Measurements from ENCODE around the gene ACKR1.

Gene ACKR1

DNA sequence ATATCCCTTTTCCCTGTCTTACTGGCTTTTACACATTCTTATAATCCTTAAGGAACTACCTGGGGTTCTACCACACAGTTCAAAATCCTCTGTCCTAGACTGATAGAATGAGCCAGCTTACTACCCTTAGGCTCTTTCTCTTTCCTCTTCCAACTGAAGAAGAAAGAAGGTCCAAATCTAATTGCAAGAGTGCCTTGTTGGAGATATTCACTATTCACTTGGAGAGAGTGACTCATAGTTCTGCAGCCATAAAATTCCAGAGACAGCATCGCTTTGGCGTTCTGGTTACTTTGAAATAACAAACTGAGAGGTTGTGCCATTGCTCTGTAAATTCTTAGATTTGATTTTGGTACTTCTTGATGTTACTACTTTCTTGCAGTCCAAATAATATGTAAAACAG lies 29.1 kb upstream of the ACKR1 start:
- peaks cover 7% of the 10 kb centered on the region for H3K9me3 Mint-ChIP-seq
- peaks cover 11% of the 10 kb centered on the region for H3K4me1 Mint-ChIP-seq
- DNase-seq (ENCODE audit: low spot score in 2 of 2) (no peak), ATAC-seq (replicated peaks; ENCODE audit: extremely low read depth, poor library complexity, severe bottlenecking) (no peak)
- no peak overlapping the region for H3K27ac Mint-ChIP-seq (ENCODE audit: low read depth)
- H3K36me3 Mint-ChIP-seq (ENCODE audit: insufficient read depth) = peaks cover 2% of the 10 kb centered on the region
- no peak overlapping the region for H3K4me3 Mint-ChIP-seq
- peaks cover 86% of the 10 kb centered on the region for H3K27me3 Mint-ChIP-seq

DNA sequence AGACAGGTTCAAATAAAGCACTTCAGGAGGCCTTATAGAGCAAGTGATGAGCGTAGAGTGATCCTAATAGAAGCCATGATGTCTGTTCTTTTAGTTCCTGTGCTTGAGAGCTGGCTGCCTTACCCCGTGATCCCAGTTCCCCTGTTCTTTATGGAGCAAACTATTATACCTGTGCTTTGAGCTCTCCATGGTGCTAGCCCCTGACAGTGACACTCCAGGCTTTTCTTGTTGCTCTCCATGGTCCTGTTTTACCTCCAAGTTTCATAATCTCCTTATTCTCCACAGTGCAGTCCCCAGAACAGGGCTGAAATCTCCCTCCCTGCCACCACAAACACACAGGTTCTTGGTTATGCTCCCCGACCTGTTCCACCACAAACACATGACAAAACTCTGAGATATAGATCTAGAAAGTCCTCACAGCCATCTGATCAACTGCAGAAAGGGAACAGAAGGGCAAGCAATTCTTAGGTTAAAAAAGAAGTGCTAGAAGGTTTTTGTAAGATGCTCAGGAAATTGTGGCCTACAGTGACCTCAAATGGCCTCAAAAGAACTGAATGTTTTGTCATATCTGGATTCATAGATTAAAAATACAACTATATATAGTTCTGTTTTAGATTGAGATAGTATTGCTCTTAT lies 27.3 kb upstream of the ACKR1 start:
- Mint-ChIP-seq H3K27me3 (peaks cover 88% of the 10 kb centered on the region), H3K36me3 (ENCODE audit: insufficient read depth) (no peaks in the 10 kb centered on the region), H3K27ac (ENCODE audit: low read depth) (no peak overlapping the region), H3K4me3 (no peak overlapping the region), H3K9me3 (peaks cover 7% of the 10 kb centered on the region), H3K4me1 (no peaks in the 10 kb centered on the region)
- ATAC-seq (replicated peaks; ENCODE audit: extremely low read depth, poor library complexity, severe bottlenecking) (no peak), DNase-seq (ENCODE audit: low spot score in 2 of 2) (no peak)

DNA sequence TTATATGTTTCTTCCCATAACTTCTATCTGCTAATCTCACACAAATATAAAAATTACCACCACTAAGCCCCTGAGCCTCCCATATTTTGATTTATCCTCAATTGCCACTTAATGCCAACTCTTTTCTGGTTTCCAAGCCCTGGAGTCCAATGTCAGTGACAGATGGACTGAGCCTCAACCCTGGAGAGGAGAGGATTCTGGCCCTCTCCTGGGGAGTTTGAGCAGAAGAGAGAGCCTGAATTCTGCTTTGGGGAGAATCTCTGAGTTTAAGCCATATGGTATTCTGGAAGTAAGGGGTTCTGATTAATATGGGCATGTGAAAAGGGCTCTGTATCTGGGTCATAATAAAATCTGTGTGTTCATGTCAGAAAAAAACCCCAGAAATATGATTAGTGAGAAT lies 24.8 kb upstream of the ACKR1 start:
- H3K27me3 Mint-ChIP-seq = peaks cover 77% of the 10 kb centered on the region
- H3K27ac Mint-ChIP-seq (ENCODE audit: low read depth) = no peak overlapping the region
- no peaks in the 10 kb centered on the region for H3K36me3 Mint-ChIP-seq (ENCODE audit: insufficient read depth)
- H3K9me3 Mint-ChIP-seq = peaks cover 7% of the 10 kb centered on the region
- ATAC-seq (replicated peaks; ENCODE audit: extremely low read depth, poor library complexity, severe bottlenecking) = no peak
- H3K4me3 Mint-ChIP-seq = no peak overlapping the region
- H3K4me1 Mint-ChIP-seq = no peaks in the 10 kb centered on the region
- DNase-seq (ENCODE audit: low spot score in 2 of 2) = no peak

DNA sequence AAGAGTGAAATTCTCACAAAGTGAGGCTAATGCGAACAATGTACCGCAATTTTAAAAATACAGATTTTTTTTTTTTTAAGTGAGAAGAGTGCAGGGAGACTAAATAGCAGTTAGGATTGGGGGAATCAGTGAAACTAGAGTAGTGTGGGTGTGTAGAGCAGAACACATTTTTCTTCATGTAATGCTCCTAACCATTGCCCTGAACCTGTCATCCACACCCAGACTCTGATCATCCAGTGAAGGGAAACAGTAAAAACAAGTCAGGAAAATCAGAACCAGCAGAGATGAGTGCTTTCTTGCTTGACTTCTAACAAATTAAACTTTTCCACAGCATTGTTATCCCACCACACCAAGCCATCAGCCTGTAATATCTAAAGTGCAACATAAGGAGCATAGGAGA lies 24.2 kb upstream of the ACKR1 start:
- DNase-seq (ENCODE audit: low spot score in 2 of 2) (no peak), ATAC-seq (replicated peaks; ENCODE audit: extremely low read depth, poor library complexity, severe bottlenecking) (no peak)
- no peaks in the 10 kb centered on the region for H3K4me1 Mint-ChIP-seq
- H3K27ac Mint-ChIP-seq (ENCODE audit: low read depth) = no peak overlapping the region
- H3K4me3 Mint-ChIP-seq = no peak overlapping the region
- peaks cover 7% of the 10 kb centered on the region for H3K9me3 Mint-ChIP-seq
- no peaks in the 10 kb centered on the region for H3K36me3 Mint-ChIP-seq (ENCODE audit: insufficient read depth)
- peaks cover 73% of the 10 kb centered on the region for H3K27me3 Mint-ChIP-seq

DNA sequence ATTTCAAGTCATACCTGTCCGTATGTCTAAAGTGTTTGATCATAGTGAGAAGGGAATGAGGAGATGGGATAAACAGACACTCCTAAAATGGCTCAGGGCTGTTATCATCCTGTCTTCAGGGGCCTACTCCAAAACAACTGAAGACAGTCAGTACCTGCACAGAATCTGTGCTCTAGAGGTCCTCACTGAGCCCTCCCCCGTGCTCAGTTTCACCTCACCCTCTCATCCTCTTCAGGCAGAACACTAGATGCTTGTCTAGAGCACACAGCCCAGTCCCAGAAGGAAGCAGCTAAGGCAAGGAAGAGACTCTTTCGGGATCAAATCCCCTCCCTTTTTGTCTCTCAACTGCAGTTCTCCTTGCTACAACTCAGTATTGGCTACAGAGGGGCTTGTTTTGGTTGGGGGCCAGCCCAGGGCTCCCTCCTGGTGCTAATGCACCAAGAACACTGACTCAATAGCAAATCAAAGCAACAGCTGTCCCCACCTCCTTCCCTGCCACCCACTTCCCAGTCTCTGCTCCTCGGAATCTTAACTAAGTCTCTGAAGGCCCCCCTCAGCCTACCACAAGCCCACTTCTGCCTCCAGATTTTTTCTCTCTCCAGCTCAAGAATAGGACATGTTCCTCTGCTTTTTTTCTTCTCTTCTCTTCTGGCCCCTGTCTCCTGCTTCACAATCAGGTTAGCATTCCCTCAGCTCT lies 23.2 kb upstream of the ACKR1 start:
- no peaks in the 10 kb centered on the region for H3K4me1 Mint-ChIP-seq
- H3K9me3 Mint-ChIP-seq = peaks cover 7% of the 10 kb centered on the region
- ATAC-seq (replicated peaks; ENCODE audit: extremely low read depth, poor library complexity, severe bottlenecking) (no peak), DNase-seq (ENCODE audit: low spot score in 2 of 2) (no peak)
- no peak overlapping the region for H3K4me3 Mint-ChIP-seq
- no peak overlapping the region for H3K27ac Mint-ChIP-seq (ENCODE audit: low read depth)
- H3K27me3 Mint-ChIP-seq = peaks cover 82% of the 10 kb centered on the region
- no peaks in the 10 kb centered on the region for H3K36me3 Mint-ChIP-seq (ENCODE audit: insufficient read depth)

DNA sequence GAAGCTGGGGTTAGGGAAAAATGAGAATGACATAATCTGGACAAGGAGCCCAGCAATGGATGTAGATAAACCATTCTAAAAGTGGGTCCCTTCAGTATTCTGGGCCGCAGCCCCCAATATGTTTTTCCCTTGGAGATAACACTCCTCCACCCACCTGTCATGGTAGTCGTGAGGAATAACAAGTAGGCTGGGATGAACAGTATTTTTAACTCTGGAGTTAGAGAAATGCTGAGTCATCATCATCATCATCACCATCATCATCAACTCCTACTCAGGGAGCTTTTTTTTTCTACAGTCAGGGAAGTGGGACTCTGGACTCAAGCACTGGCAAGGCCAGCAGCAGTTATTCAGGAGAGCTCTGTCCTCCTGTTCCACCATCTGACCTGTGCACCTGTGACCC lies 20.5 kb upstream of the ACKR1 start:
- Mint-ChIP-seq H3K36me3 (ENCODE audit: insufficient read depth) (no peaks in the 10 kb centered on the region), H3K27ac (ENCODE audit: low read depth) (no peak overlapping the region), H3K9me3 (no peaks in the 10 kb centered on the region), H3K27me3 (peaks cover 85% of the 10 kb centered on the region), H3K4me1 (peaks cover 11% of the 10 kb centered on the region), H3K4me3 (no peak overlapping the region)
- DNase-seq (ENCODE audit: low spot score in 2 of 2) (no peak), ATAC-seq (replicated peaks; ENCODE audit: extremely low read depth, poor library complexity, severe bottlenecking) (no peak)

DNA sequence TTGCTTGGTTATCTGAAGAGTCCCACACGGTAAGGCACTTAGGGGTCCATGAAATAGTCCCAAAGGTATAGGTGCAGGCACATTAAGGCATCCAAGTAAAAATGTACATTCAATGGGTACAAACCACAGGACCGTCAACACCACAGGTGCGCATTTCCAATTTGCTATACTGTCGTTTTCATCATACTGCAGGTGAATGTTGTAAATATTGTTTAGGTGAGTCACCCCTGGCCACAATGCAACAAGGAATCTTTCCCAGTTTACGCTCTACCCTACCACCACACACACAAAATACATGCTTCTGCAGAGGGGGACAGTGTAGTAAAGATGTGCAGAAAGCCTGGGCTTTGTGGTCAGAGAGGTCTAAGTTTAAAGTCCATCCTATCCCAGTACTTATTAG lies 19.6 kb upstream of the ACKR1 start:
- DNase-seq (ENCODE audit: low spot score in 2 of 2) = no peak
- ATAC-seq (replicated peaks; ENCODE audit: extremely low read depth, poor library complexity, severe bottlenecking) = no peak

DNA sequence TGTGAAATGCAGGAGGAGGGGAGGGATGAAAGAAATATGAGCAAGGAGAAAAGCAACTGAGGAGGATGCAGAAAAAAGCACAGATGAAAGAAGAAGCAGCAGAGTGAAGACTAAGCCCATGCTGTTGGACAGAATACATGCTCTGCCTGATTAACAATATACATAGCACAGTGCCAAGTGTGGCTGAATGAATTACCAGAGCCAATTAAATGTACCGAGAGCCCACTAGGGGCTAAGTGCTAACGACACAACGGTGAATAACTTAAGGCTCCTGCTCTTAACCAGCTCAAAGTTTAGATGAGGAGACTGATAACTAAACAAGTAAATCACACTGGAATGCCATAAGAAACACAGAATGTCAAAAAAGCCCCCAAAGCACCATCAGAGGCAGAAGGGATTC lies 17.6 kb upstream of the ACKR1 start:
- no peaks in the 10 kb centered on the region for H3K36me3 Mint-ChIP-seq (ENCODE audit: insufficient read depth)
- DNase-seq (ENCODE audit: low spot score in 2 of 2) (no peak), ATAC-seq (replicated peaks; ENCODE audit: extremely low read depth, poor library complexity, severe bottlenecking) (no peak)
- peaks cover 78% of the 10 kb centered on the region for H3K27me3 Mint-ChIP-seq
- no peaks in the 10 kb centered on the region for H3K9me3 Mint-ChIP-seq
- H3K27ac Mint-ChIP-seq (ENCODE audit: low read depth) = no peak overlapping the region
- peaks cover 11% of the 10 kb centered on the region for H3K4me1 Mint-ChIP-seq
- no peak overlapping the region for H3K4me3 Mint-ChIP-seq

More for the DNA sequence above, 19.6 kb upstream of the ACKR1 start:
- H3K36me3 Mint-ChIP-seq (ENCODE audit: insufficient read depth) = no peaks in the 10 kb centered on the region
- peaks cover 11% of the 10 kb centered on the region for H3K4me1 Mint-ChIP-seq
- no peaks in the 10 kb centered on the region for H3K9me3 Mint-ChIP-seq
- no peak overlapping the region for H3K4me3 Mint-ChIP-seq
- peaks cover 85% of the 10 kb centered on the region for H3K27me3 Mint-ChIP-seq
- no peak overlapping the region for H3K27ac Mint-ChIP-seq (ENCODE audit: low read depth)

DNA sequence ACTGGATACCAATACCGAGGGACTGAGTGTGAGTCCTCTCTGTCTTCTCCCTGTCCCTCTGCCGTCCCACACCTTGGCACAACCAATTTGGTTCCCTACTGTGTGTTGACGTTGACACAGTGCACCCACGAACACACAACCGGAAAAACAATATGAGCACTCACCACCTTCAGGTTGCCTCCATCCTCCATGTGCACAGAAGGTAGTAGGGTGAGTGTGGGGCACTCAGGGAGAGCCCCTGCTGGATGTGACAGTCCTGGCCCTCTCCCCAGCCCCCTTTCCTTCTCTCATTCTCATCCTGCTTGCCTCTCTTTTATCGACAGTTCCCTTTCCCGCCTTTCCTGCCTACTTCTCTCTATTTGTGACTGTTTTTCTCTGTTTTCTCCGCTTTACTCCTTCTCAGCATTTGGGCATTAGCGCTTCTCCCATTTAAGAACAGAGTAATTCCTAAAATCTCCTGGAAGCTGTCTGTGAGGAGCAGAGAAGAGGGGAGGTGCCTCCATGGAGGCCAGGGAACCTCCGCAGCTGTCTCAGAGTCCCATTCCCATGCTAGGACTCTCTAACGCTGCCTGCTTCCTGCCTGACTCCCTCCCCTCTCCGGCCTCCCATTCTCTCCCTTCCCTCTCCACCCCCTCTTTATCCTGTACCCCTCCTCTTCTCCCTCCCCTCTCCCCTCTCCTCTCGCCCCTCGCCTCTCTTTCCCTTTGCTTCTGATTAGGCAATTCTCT lies 16.9 kb upstream of the ACKR1 start:
- no peak for DNase-seq (ENCODE audit: low spot score in 2 of 2)
- Mint-ChIP-seq H3K27me3 (peaks cover 78% of the 10 kb centered on the region), H3K27ac (ENCODE audit: low read depth) (no peak overlapping the region), H3K4me3 (no peak overlapping the region), H3K9me3 (no peaks in the 10 kb centered on the region), H3K4me1 (peaks cover 11% of the 10 kb centered on the region), H3K36me3 (ENCODE audit: insufficient read depth) (no peaks in the 10 kb centered on the region)
- no peak for ATAC-seq (replicated peaks; ENCODE audit: extremely low read depth, poor library complexity, severe bottlenecking)

DNA sequence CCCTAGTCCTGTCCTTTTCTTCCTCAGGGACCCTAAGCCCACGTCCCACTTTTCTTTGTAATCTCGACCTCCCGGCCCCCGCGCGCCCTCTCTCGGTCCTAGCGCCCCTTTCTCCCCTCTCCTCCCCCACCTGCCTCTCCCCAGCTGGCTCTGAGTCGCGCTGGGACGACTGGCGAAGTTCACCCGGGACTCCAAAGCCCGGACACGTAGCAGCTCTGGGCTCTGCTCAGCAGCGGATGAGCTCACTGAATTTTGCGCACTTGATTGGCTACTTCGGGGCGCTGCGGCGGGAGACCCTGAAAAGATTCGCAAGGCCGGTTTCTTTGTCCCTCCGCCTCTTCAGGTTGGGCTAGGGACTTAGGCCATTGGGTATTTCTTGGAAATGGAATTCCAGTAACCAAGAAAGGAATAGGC lies 16.3 kb upstream of the ACKR1 start:
- H3K4me1 Mint-ChIP-seq = peaks cover 11% of the 10 kb centered on the region
- H3K27ac Mint-ChIP-seq (ENCODE audit: low read depth) = no peak overlapping the region
- peaks cover 78% of the 10 kb centered on the region for H3K27me3 Mint-ChIP-seq
- no peak for DNase-seq (ENCODE audit: low spot score in 2 of 2)
- ATAC-seq (replicated peaks; ENCODE audit: extremely low read depth, poor library complexity, severe bottlenecking) = no peak
- no peaks in the 10 kb centered on the region for H3K36me3 Mint-ChIP-seq (ENCODE audit: insufficient read depth)
- no peaks in the 10 kb centered on the region for H3K9me3 Mint-ChIP-seq
- no peak overlapping the region for H3K4me3 Mint-ChIP-seq

DNA sequence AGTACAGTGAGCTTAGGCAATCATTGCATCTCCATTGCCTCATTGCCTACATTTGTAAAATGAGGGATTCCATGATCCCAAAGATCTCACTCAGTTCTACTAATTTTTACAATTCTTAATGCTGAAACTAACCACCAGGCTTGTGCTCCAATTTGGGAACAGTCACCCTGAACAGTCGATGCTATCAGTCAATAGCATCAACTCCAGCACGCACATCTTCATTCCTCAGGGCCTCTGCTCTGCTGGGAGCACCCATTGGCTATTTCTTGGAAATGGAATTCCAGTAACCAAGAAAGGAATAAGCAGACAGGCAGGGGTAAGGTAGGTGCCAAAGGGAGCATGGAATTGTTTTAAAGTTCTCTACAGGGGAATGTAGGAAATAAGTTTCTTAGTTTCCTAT lies 14.2 kb upstream of the ACKR1 start:
- ATAC-seq (replicated peaks; ENCODE audit: extremely low read depth, poor library complexity, severe bottlenecking) (no peak), DNase-seq (ENCODE audit: low spot score in 2 of 2) (no peak)
- Mint-ChIP-seq H3K9me3 (no peaks in the 10 kb centered on the region), H3K4me3 (no peak overlapping the region), H3K27ac (ENCODE audit: low read depth) (no peak overlapping the region), H3K4me1 (peaks cover 11% of the 10 kb centered on the region), H3K36me3 (ENCODE audit: insufficient read depth) (no peaks in the 10 kb centered on the region), H3K27me3 (peaks cover 80% of the 10 kb centered on the region)

DNA sequence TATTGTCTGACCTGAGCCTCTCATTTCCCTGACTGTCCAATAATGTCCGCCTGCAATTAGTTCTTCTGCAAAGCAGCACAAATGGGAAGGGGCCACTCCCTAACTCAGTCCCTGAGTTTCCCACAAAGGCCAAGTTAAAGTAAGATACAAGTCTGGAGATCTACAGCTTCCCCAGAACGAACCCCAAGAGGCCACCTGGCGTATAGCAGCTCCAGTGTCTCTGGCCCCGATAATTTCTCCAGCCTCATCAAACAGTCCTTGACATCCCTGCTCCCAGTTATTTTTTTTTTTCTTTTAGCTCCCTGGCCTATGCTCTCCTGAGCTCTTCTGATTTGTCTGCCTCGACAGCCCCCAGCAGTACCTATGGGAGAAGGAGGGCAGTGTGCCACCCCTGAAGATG lies 8.1 kb upstream of the ACKR1 start:
- H3K4me1 Mint-ChIP-seq = no peaks in the 10 kb centered on the region
- ATAC-seq (replicated peaks; ENCODE audit: extremely low read depth, poor library complexity, severe bottlenecking) (no peak), DNase-seq (ENCODE audit: low spot score in 2 of 2) (no peak)
- no peaks in the 10 kb centered on the region for H3K9me3 Mint-ChIP-seq
- H3K27ac Mint-ChIP-seq (ENCODE audit: low read depth) = no peak overlapping the region
- H3K4me3 Mint-ChIP-seq = no peak overlapping the region
- peaks cover 70% of the 10 kb centered on the region for H3K27me3 Mint-ChIP-seq
- H3K36me3 Mint-ChIP-seq (ENCODE audit: insufficient read depth) = no peaks in the 10 kb centered on the region
